Measurements from ENCODE around the gene DNM3. TPM values are rescaled to one million over a fixed set of nuclear protein-coding genes. Genes with fewer than 3 reads are reported as not detected.

DNM3 gene
- total RNA-seq, 4 donors from 2014 or later: 2.7 to 3.3 TPM; not detected in 2

DNA sequence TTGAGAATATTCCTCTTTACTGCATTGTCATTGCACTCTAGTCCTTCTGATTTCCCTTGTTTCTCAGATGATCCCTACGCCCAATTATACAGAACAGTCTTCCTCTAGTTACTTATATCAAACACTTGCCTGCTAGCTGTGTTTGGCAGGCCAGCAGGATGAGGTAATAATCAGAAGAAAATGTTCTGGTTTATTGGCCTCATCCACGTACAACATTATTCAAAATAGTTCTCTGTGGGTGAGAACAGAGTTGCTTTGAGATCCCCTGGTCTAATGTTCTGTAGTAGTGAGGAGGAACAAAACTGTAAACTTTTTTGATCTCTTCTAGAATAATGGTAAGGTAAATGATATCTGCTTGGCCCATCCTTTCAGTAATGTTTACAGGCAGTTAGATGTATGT, 556.9 kb downstream of the DNM3 start:
- 29 to 35% methylated on average over 2 of the region's 2 CpGs for WGBS, 2 donors (ENCODE audit: low coverage in 1 of 2)
- Histone ChIP-seq H3K27me3 (no peaks in the 10 kb centered on the region), H3K4me1 (peaks cover 21 to 55% (median 39%) of the 10 kb centered on the region in 4 donors), H3K36me3 (no peaks in the 10 kb centered on the region), H3K27ac (peak overlapping the region; percentile 52 to 74 (median 70)), H3K4me3 (no peak overlapping the region), H3K9me3 (no peaks in the 10 kb centered on the region)
- TF ChIP-seq CTCF (IDR thresholded peaks at IDR 0.05) (no peak), POLR2A (IDR thresholded peaks at IDR 0.05) (no peak), POLR2AphosphoS5 (IDR thresholded peaks at IDR 0.05) (no peak), EP300 (IDR thresholded peaks at IDR 0.05; ENCODE audit: low read depth) (no peak)
- in situ Hi-C loops (cut with MboI; ENCODE audit: low pct_ligation_motif_present in 1 of 4, low pct_unique_long_range_greater_than_20kb in 1 of 4, low sequenced_read_pairs in 3 of 4): loop anchor here in 1 of 4 donors (25.0 kb wide), 1 partner anchor 211 kb away; no protein-coding TSS in a partner anchor
- intact Hi-C loops (cut with DNase I; ENCODE audit: low total_unique reads): loop anchor here (2.0 to 5.0 kb wide), 2 partner anchors 39 to 256 kb away; no protein-coding TSS in a partner anchor
- DNase-seq: no peak

DNA sequence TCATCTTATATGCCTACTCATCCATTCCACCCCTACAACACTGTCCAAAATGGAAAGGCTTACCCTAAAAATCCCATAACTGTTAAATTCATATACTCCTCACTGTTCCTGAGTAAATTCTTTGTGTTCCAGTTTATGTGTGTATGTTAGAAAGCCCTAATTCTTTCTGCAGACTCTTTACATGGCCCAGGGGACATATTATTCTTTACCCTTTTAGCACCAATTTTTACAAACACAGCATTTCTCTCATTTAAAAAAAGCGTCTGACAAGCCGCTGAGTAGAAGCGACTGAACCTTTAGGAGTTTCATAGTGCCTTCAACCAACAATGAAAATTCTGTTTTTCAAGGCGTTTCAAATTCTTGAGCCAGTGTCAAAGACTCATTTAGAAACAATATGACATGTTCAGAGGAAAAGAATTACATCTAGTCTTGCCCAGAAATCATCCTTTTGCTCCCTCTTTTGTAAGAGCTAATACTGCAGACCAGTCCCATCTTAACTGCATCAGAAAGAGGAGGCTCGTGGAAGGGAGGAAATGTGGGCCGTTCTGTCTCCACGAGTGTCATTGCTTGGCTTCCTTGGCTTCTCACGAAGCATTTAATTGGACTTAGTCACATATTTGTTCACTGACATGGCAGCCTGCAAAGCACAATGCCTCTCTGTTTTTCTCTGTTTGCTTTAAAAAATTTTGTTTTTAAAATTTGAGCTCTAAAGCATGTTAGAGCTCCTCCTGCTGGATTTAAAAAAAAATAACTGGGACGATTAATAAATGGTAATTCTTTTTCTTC, 557.9 kb downstream of the DNM3 start:
- H3K27ac ChIP-seq: peak overlapping the region; percentile 52 to 74 (median 70)
- no peaks in the 10 kb centered on the region for H3K27me3 ChIP-seq
- peak; percentile 37 for DNase-seq
- WGBS, 2 donors (ENCODE audit: low coverage in 1 of 2): 29 to 51% methylated on average over 6 to 9 of the region's 9 CpGs
- in situ Hi-C loops (cut with MboI; ENCODE audit: low pct_ligation_motif_present in 1 of 4, low pct_unique_long_range_greater_than_20kb in 1 of 4, low sequenced_read_pairs in 3 of 4): loop anchor here in 1 of 4 donors (25.0 kb wide), 1 partner anchor 212 kb away; no protein-coding TSS in a partner anchor
- H3K9me3 ChIP-seq: no peaks in the 10 kb centered on the region
- intact Hi-C loops (cut with DNase I; ENCODE audit: low total_unique reads): loop anchor here (2.0 to 5.0 kb wide), 2 partner anchors 40 to 257 kb away; no protein-coding TSS in a partner anchor
- H3K4me1 ChIP-seq: peaks cover 16 to 47% (median 32%) of the 10 kb centered on the region in 4 donors
- TF ChIP-seq POLR2AphosphoS5 (IDR thresholded peaks at IDR 0.05) (peak; percentile 39 to 56 (median 46)), CTCF (IDR thresholded peaks at IDR 0.05) (peak; percentile 63 to 84 (median 74)), POLR2A (IDR thresholded peaks at IDR 0.05) (no peak)
- peak overlapping the region in 1 of 4 donors; percentile 25 for H3K4me3 ChIP-seq
- no peaks in the 10 kb centered on the region for H3K36me3 ChIP-seq

- H3K4me3 ChIP-seq: no peak overlapping the region
- 45 to 55% methylated on average over 4 to 6 of the region's 6 CpGs for WGBS, 2 donors (ENCODE audit: low coverage in 1 of 2)
- intact Hi-C loops (cut with DNase I; ENCODE audit: low total_unique reads): loop anchor here (2.0 to 5.0 kb wide), 2 partner anchors 41 to 258 kb away; no protein-coding TSS in a partner anchor
- H3K27ac ChIP-seq: peak overlapping the region; percentile 52 to 71 (median 65)
- peaks cover 10 to 38% (median 24%) of the 10 kb centered on the region in 4 donors for H3K4me1 ChIP-seq
- no peak for DNase-seq
- no peaks in the 10 kb centered on the region for H3K36me3 ChIP-seq
- in situ Hi-C loops (cut with MboI; ENCODE audit: low pct_ligation_motif_present in 1 of 4, low pct_unique_long_range_greater_than_20kb in 1 of 4, low sequenced_read_pairs in 3 of 4): loop anchor here in 2 of 4 donors (25.0 kb wide), 4 partner anchors 213 to 588 kb away; no protein-coding TSS in a partner anchor
- H3K27me3 ChIP-seq: no peaks in the 10 kb centered on the region
- TF ChIP-seq CTCF (IDR thresholded peaks at IDR 0.05): peak in 1 of 5 experiments; percentile 16
- TF ChIP-seq POLR2AphosphoS5 (IDR thresholded peaks at IDR 0.05): no peak
- no peaks in the 10 kb centered on the region for H3K9me3 ChIP-seq
Observed at GRCh38 chr1:172399756-172400721, 558.7 kb downstream of the DNM3 start.
